GM12878 (cell line): ENCODE results near the gene FAM78A. TPM values are rescaled to one million over a fixed set of nuclear protein-coding genes. Genes with fewer than 3 reads are reported as not detected.

ENCODE experiments used
- GATAD2B ChIP-seq: fragments of 450-650 bp; conservative IDR thresholded peaks from 2 replicates; pipeline ENCODE4 v1.6.1; 2017; ENCODE audit warnings: low read depth, mild to moderate bottlenecking, moderate library complexity
- MXI1 ChIP-seq: fragments of 150-350 bp; IDR thresholded peaks from 2 replicates; pipeline ENCODE4 v1.6.1; 2011; ENCODE audit warnings: low read depth, mild to moderate bottlenecking, inconsistent platforms, low read length, improper control_type of control experiment
- polyA plus RNA-seq, 11 experiments: library from polyadenylated mRNA; depleted of rRNA in 4 of 11; unstranded in 6 of 11; stranded (reverse) in 5 of 11; fragments of >200 nt; fragmentation: Nextera tagmentation in 4 of 11; fragmentation: Illumina TruSeq in 1 of 11; extraction: Ambion mirVana in 4 of 11; extraction: Trizol in 1 of 11; gene quantifications; 1 replicate in 1 of 11; 2 replicates in 10 of 11; pipeline versions ENCODE4 v1.2.1 to v1.2.3, GENCODE V29; 2011 to 2016; ENCODE audit warnings: inconsistent platforms in 2 of 11, missing spikeins in 2 of 11, low read depth in 1 of 11
- total RNA-seq, 4 experiments: library from RNA; depleted of rRNA in 3 of 4; stranded (reverse); fragments of >200 nt in 3 of 4; fragmentation: Illumina TruSeq in 1 of 4; extraction: Trizol in 1 of 4; gene quantifications; 2 replicates each; pipeline versions ENCODE4 v1.2.1 to v1.2.3, GENCODE V29; 2013 to 2021
- TF ChIP-seq, protein P1 (sequence below): fragments of 450-650 bp; IDR thresholded peaks from 2 replicates; pipeline ENCODE4 v1.6.1; 2017; ENCODE audit warnings: mild to moderate bottlenecking, moderate library complexity
- TF ChIP-seq, protein P2 (sequence below): fragments of 450-650 bp; formaldehyde crosslinking; IDR thresholded peaks from 2 replicates; pipeline ENCODE4 v1.5.0; 2022; ENCODE audit warnings: mild to moderate bottlenecking, missing genetic modification characterization

FAM78A gene
- total and polyA plus RNA-seq, 10 of the 15 experiments (the other 5 are each of a cell fraction or from before 2014, with no cell fraction given), result 0.18 to 32.5 (median 12.2) TPM

- TF ChIP-seq, protein P1, sequence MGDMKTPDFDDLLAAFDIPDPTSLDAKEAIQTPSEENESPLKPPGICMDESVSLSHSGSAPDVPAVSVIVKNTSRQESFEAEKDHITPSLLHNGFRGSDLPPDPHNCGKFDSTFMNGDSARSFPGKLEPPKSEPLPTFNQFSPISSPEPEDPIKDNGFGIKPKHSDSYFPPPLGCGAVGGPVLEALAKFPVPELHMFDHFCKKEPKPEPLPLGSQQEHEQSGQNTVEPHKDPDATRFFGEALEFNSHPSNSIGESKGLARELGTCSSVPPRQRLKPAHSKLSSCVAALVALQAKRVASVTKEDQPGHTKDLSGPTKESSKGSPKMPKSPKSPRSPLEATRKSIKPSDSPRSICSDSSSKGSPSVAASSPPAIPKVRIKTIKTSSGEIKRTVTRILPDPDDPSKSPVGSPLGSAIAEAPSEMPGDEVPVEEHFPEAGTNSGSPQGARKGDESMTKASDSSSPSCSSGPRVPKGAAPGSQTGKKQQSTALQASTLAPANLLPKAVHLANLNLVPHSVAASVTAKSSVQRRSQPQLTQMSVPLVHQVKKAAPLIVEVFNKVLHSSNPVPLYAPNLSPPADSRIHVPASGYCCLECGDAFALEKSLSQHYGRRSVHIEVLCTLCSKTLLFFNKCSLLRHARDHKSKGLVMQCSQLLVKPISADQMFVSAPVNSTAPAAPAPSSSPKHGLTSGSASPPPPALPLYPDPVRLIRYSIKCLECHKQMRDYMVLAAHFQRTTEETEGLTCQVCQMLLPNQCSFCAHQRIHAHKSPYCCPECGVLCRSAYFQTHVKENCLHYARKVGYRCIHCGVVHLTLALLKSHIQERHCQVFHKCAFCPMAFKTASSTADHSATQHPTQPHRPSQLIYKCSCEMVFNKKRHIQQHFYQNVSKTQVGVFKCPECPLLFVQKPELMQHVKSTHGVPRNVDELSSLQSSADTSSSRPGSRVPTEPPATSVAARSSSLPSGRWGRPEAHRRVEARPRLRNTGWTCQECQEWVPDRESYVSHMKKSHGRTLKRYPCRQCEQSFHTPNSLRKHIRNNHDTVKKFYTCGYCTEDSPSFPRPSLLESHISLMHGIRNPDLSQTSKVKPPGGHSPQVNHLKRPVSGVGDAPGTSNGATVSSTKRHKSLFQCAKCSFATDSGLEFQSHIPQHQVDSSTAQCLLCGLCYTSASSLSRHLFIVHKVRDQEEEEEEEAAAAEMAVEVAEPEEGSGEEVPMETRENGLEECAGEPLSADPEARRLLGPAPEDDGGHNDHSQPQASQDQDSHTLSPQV, result no peak
- TF ChIP-seq, protein P2, sequence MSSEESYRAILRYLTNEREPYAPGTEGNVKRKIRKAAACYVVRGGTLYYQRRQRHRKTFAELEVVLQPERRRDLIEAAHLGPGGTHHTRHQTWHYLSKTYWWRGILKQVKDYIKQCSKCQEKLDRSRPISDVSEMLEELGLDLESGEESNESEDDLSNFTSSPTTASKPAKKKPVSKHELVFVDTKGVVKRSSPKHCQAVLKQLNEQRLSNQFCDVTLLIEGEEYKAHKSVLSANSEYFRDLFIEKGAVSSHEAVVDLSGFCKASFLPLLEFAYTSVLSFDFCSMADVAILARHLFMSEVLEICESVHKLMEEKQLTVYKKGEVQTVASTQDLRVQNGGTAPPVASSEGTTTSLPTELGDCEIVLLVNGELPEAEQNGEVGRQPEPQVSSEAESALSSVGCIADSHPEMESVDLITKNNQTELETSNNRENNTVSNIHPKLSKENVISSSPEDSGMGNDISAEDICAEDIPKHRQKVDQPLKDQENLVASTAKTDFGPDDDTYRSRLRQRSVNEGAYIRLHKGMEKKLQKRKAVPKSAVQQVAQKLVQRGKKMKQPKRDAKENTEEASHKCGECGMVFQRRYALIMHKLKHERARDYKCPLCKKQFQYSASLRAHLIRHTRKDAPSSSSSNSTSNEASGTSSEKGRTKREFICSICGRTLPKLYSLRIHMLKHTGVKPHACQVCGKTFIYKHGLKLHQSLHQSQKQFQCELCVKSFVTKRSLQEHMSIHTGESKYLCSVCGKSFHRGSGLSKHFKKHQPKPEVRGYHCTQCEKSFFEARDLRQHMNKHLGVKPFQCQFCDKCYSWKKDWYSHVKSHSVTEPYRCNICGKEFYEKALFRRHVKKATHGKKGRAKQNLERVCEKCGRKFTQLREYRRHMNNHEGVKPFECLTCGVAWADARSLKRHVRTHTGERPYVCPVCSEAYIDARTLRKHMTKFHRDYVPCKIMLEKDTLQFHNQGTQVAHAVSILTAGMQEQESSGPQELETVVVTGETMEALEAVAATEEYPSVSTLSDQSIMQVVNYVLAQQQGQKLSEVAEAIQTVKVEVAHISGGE (CRISPR knock-in tag), result no peak
- TF ChIP-seq GATAD2B (peak; percentile 79), MXI1 (0 out of 2 replicates have a peak, but pooled peaks have one; percentile 33)
- TF ChIP-seq, all 136 proteins: peak for 16
Measured at GRCh38 chr9:131276094-131276888, at the start of gene FAM78A (continued).
